Measurements from ENCODE around the gene GMPS.
"Not testable (repeated sequence)": the region's sequence is repeated elsewhere in the genome, so short reads cannot be mapped to it uniquely, and the experiment has no call there.

- not testable (repeated sequence) for TF ChIP-seq EZH2 (IDR thresholded peaks at IDR 0.05; ENCODE audit: borderline replicate concordance, low read depth, low read length, severe bottlenecking); MAX (IDR thresholded peaks at IDR 0.05; ENCODE audit: insufficient read depth, insufficient read length); MYC (IDR thresholded peaks at IDR 0.05; ENCODE audit: low read depth, low read length); POLR2A (IDR thresholded peaks at IDR 0.05; ENCODE audit: low read depth, low read length); POLR2AphosphoS5 (IDR thresholded peaks at IDR 0.05; ENCODE audit: insufficient read depth, low read depth, low read length); CTCF (IDR thresholded peaks at IDR 0.05; ENCODE audit: extremely low read depth in 1 of 2, insufficient read depth in 1 of 2, low read depth in 1 of 2, low read length in 2 of 2); GATA2 (IDR thresholded peaks at IDR 0.05; ENCODE audit: insufficient read depth, insufficient read length, low read depth, low read length); JUN (IDR thresholded peaks at IDR 0.05; ENCODE audit: borderline replicate concordance, insufficient read depth, insufficient read length, low read depth)
These were observed 15.9 kb downstream of the GMPS start for GRCh38 chr3:155886348-155886747.
